Left lung (tissue), 10 donors: ENCODE measurements around the gene MYOC. TPM values are rescaled to one million over a fixed set of nuclear protein-coding genes. Genes with fewer than 3 reads are reported as not detected.

Experiments
- ATAC-seq: fragments of 200-7000 bp; cut with Tn5 transposase; one replicate; pipeline ENCODE4 v1.9.1; 2020; ENCODE audit warnings: moderate library complexity
- DNase-seq, 4 donors: peaks; one replicate each; pipeline ENCODE4 v3.0.0-alpha.2; 2013 to 2020
- H3K27ac ChIP-seq, 2 donors: fragments of 200-600 bp; sonication (generic) in 1 of 2; one replicate each; pipeline versions ENCODE4 v1.5.0 to v1.8.0; 2020 to 2021
- H3K27me3 ChIP-seq, 2 donors: fragments of 200-600 bp; sonication (generic) in 1 of 2; one replicate each; pipeline versions ENCODE4 v1.5.0 to v1.8.0; 2020 to 2021
- H3K36me3 ChIP-seq, 2 donors: fragments of 200-600 bp; sonication (generic) in 1 of 2; one replicate each; pipeline versions ENCODE4 v1.5.0 to v1.8.0; 2020 to 2021
- H3K4me1 ChIP-seq, 2 donors: fragments of 200-600 bp; one replicate each; pipeline ENCODE4 v1.8.0; 2021
- H3K4me3 ChIP-seq, 2 donors: fragments of 200-600 bp; sonication (generic) in 1 of 2; one replicate each; pipeline versions ENCODE4 v1.5.0 to v1.8.0; 2020 to 2021; ENCODE audit warnings: mild to moderate bottlenecking in 1 of 2
- H3K9me3 ChIP-seq, 2 donors: fragments of 200-600 bp; sonication (generic) in 1 of 2; one replicate each; pipeline versions ENCODE4 v1.5.0 to v1.8.0; 2020 to 2021
- CTCF ChIP-seq, 2 donors: fragments of 200-600 bp; sonication (generic) in 1 of 2; IDR thresholded peaks; one replicate each; pipeline versions ENCODE4 v1.5.0 to v1.8.0; 2021; ENCODE audit warnings: antibody characterized with exemption in 2 of 2
- intact Hi-C, 2 donors: fragments of 100-400 bp; cut with DNase I; formaldehyde crosslinking; loops; one replicate each; pipeline versions ENCODE4 v1.11.2 to v1.14.2; 2022
- polyA plus RNA-seq, 6 donors: library from polyadenylated mRNA; unstranded; fragments of 120-200 nt; gene quantifications; one replicate each; pipeline ENCODE4 v1.2.1, GENCODE V29; 2013; ENCODE audit not compliant: insufficient read length in 6 of 6
- total RNA-seq, 2 donors: library from RNA; stranded (reverse); fragmentation: NEBNext Ultra II Directional; extraction: Animal tissue kit (Norgen Biotek cat#: 25700); gene quantifications; one replicate each; pipeline ENCODE4 v1.2.1, GENCODE V29; 2021
- donor health status: DM: no; HTN: yes; CAD: no.
- donor health status: DM: no; HTN: no; CAD: no.

The MYOC gene
- total and polyA plus RNA-seq, 8 donors = 0.58 to 7.8 (median 4.9) TPM; not detected in 1

- intact Hi-C loops = no loop called here
Observed at GRCh38 chr1:171645553-171646248, 6.8 kb downstream of the MYOC start.

GRCh38 chr1:171644805-171645483, 7.5 kb downstream of the MYOC start:
- Histone ChIP-seq H3K4me1 (peaks cover 0 to 14% of the 10 kb centered on the region in 2 donors), H3K4me3 (no peak overlapping the region), H3K9me3 (no peaks in the 10 kb centered on the region), H3K27me3 (no peaks in the 10 kb centered on the region), H3K36me3 (no peaks in the 10 kb centered on the region), H3K27ac (peak overlapping the region in 1 of 2 donors; percentile 20)
- intact Hi-C loops = no loop called here
- peak; percentile 96 for ATAC-seq
- TF ChIP-seq CTCF (IDR thresholded peaks at IDR 0.05) = peak; percentile 51 to 71
- peak in 3 of 4 donors; percentile 64 to 89 (median 65) for DNase-seq

More at GRCh38 chr1:171645553-171646248, 6.8 kb downstream of the MYOC start:
- TF ChIP-seq CTCF (IDR thresholded peaks at IDR 0.05) = no peak
- no peaks in the 10 kb centered on the region for H3K9me3 ChIP-seq
- DNase-seq (peak in 1 of 4 donors; percentile 47), ATAC-seq (peak; percentile 46)
- no peaks in the 10 kb centered on the region for H3K36me3 ChIP-seq
- no peak overlapping the region for H3K4me3 ChIP-seq
- no peaks in the 10 kb centered on the region for H3K27me3 ChIP-seq
- peak overlapping the region in 1 of 2 donors; percentile 20 for H3K27ac ChIP-seq
- H3K4me1 ChIP-seq = peaks cover 0 to 14% of the 10 kb centered on the region in 2 donors

- Histone ChIP-seq H3K9me3 (no peaks in the 10 kb centered on the region), H3K27me3 (no peaks in the 10 kb centered on the region), H3K4me1 (peaks cover 0 to 14% of the 10 kb centered on the region in 2 donors), H3K36me3 (no peaks in the 10 kb centered on the region), H3K27ac (peak overlapping the region in 1 of 2 donors; percentile 28), H3K4me3 (no peak overlapping the region)
- intact Hi-C loops = no loop called here
- no peak for DNase-seq
- no peak for ATAC-seq
- no peak for TF ChIP-seq CTCF (IDR thresholded peaks at IDR 0.05)
Observed at GRCh38 chr1:171643156-171643555, 9.3 kb downstream of the MYOC start.

GRCh38 chr1:171642197-171642596, 10.3 kb downstream of the MYOC start:
- H3K27ac ChIP-seq = no peak overlapping the region
- no peak overlapping the region for H3K4me3 ChIP-seq
- TF ChIP-seq CTCF (IDR thresholded peaks at IDR 0.05) = no peak
- DNase-seq (no peak), ATAC-seq (no peak)
- no peaks in the 10 kb centered on the region for H3K9me3 ChIP-seq
- intact Hi-C loops = no loop called here
- H3K4me1 ChIP-seq = peaks cover 0 to 14% of the 10 kb centered on the region in 2 donors
- H3K36me3 ChIP-seq = no peaks in the 10 kb centered on the region
- no peaks in the 10 kb centered on the region for H3K27me3 ChIP-seq
